GM12891 (cell line): Measurements from ENCODE around the gene KLK13.

Source experiments
- POLR2A ChIP-seq: IDR thresholded peaks from 2 replicates; pipeline ENCODE4 v1.6.1; 2011; ENCODE audit warnings: low read depth, low read length, control low read depth
- POLR2AphosphoS5 ChIP-seq: IDR thresholded peaks from 2 replicates; pipeline ENCODE4 v1.6.1; 2011; ENCODE audit warnings: low read depth, low read length, control low read depth
- SPI1 ChIP-seq: IDR thresholded peaks from 2 replicates; pipeline ENCODE4 v1.6.1; 2011; ENCODE audit warnings: low read depth, low read length, control low read depth

DNA sequence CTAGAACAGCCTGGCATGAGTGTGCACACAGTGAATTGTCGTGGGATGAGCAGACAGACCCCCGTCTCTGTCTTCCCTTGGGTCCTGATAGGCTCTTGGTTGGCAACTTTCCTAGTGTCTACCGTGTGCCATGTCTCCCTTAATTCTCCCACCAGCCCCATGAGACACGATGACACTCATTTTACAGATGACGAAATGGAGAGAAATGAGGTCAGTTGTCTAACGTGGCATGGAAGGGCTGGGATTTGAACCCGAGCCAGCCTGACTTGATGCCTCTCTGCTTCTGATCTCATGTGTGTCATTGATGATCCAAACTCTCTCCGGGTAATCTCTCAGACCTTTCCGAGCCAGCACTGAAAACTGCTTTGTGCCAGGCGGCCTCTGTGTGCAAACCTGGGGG lies 26.2 kb upstream of the KLK13 start:
- TF ChIP-seq POLR2AphosphoS5 (no peak), SPI1 (no peak), POLR2A (no peak)
